Uterus (tissue), 4 donors: ENCODE results near the gene ACSS1. TPM values are rescaled to one million over a fixed set of nuclear protein-coding genes. Genes with fewer than 3 reads are reported as not detected.

Source experiments
- DNase-seq, 2 donors: peaks; one replicate each; pipeline ENCODE4 v3.0.0-alpha.2; 2019 to 2020
- H3K27ac ChIP-seq, 2 donors: fragments of 200-600 bp; sonication (generic); 1 replicate in 1 of 2; 2 replicates in 1 of 2; pipeline ENCODE4 v1.5.1; 2016 to 2018
- H3K27me3 ChIP-seq, 2 donors: fragments of 200-600 bp; sonication (generic); one replicate each; pipeline ENCODE4 v1.5.1; 2018 to 2019; ENCODE audit warnings: control low read depth in 1 of 2
- H3K36me3 ChIP-seq, 2 donors: fragments of 200-600 bp; sonication (generic); one replicate each; pipeline ENCODE4 v1.5.1; 2019; ENCODE audit warnings: control low read depth in 1 of 2
- H3K4me1 ChIP-seq, 2 donors: fragments of 200-600 bp; sonication (generic); one replicate each; pipeline ENCODE4 v1.5.1; 2018 to 2019; ENCODE audit warnings: control low read depth in 1 of 2
- H3K4me3 ChIP-seq, 2 donors: fragments of 200-600 bp; sonication (generic); 1 replicate in 1 of 2; 2 replicates in 1 of 2; pipeline ENCODE4 v1.5.1; 2018 to 2019; ENCODE audit warnings: mild to moderate bottlenecking in 1 of 2
- H3K9me3 ChIP-seq, 2 donors: fragments of 200-600 bp; sonication (generic); one replicate each; pipeline ENCODE4 v1.5.1; 2019; ENCODE audit warnings: control low read depth in 1 of 2
- POLR2A ChIP-seq, 2 donors: fragments of 450-650 bp; IDR thresholded peaks; one replicate each; pipeline ENCODE4 v1.6.1; 2016; ENCODE audit warnings: antibody characterized with exemption in 2 of 2, mild to moderate bottlenecking in 1 of 2, moderate library complexity in 1 of 2
- intact Hi-C: fragments of 100-400 bp; cut with DNase I; formaldehyde crosslinking; loops from one replicate; pipeline ENCODE4 v1.15.1; 2023; ENCODE audit warnings: low total_unique reads
- total RNA-seq, 4 donors: library from RNA; depleted of rRNA in 3 of 4; stranded (reverse); fragments of >200 nt in 3 of 4; gene quantifications; one replicate each; pipeline versions ENCODE4 v1.1.0 to v1.2.4, GENCODE V29; 2014 to 2023
- TF ChIP-seq, protein P1 (sequence below), 4 experiments: fragments of 200-600 bp in 2 of 4; fragments of 450-650 bp in 2 of 4; sonication (generic) in 2 of 4; IDR thresholded peaks; one replicate each; pipeline ENCODE4 v1.5.1; 2016 to 2019; ENCODE audit warnings: antibody characterized with exemption in 4 of 4, mild to moderate bottlenecking in 2 of 4, moderate library complexity in 1 of 4
- donor health status: DM: yes; HTN: yes; CAD: no.

ACSS1 gene
- total RNA-seq, 4 donors from 2014 or later: 11.8 to 35.1 (median 23.1) TPM

DNA sequence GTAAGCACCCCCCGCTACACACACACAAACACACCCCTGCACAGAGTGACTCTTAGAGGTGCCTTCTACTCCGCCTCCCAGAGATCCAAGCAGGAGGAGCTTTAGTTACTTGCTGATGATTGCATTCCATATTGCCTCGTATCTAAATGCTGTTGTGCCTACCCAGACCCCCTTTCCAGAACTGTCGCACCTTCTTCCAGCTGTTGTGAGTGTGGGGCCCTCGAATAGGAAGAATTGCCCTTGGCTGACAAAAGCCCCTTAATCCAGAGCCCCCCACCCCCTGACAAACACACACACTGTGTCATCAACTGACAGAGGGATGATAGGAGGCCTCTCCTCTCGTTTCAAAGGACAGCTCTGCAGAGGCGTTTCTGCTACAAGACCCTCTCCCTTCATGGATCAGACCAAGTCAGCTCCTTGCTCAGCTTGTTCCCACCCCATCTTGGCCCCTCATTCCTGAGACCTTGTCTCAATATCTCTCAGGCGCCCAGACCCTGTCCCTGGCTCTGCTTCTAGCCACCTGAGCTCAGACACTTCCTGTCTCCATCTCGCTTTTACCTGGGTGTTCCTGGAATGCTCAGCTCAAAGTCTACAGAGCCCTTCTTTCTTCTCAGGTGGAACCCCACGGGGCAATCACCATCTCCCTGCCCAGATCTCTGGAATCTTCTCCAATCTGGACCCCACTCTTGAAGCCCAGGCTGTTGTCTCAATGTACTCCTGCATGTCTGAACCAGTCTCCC, 28.0 kb upstream of the ACSS1 start:
- Histone ChIP-seq H3K27me3 (peaks cover 18 to 51% of the 10 kb centered on the region in 2 donors), H3K27ac (no peak overlapping the region), H3K9me3 (no peaks in the 10 kb centered on the region), H3K4me1 (no peaks in the 10 kb centered on the region), H3K4me3 (no peak overlapping the region), H3K36me3 (no peaks in the 10 kb centered on the region)
- TF ChIP-seq, protein P1, sequence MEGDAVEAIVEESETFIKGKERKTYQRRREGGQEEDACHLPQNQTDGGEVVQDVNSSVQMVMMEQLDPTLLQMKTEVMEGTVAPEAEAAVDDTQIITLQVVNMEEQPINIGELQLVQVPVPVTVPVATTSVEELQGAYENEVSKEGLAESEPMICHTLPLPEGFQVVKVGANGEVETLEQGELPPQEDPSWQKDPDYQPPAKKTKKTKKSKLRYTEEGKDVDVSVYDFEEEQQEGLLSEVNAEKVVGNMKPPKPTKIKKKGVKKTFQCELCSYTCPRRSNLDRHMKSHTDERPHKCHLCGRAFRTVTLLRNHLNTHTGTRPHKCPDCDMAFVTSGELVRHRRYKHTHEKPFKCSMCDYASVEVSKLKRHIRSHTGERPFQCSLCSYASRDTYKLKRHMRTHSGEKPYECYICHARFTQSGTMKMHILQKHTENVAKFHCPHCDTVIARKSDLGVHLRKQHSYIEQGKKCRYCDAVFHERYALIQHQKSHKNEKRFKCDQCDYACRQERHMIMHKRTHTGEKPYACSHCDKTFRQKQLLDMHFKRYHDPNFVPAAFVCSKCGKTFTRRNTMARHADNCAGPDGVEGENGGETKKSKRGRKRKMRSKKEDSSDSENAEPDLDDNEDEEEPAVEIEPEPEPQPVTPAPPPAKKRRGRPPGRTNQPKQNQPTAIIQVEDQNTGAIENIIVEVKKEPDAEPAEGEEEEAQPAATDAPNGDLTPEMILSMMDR (IDR thresholded peaks at IDR 0.05): no peak
- TF ChIP-seq POLR2A (IDR thresholded peaks at IDR 0.05): no peak
- no peak for DNase-seq
- intact Hi-C loops: no loop called here

DNA sequence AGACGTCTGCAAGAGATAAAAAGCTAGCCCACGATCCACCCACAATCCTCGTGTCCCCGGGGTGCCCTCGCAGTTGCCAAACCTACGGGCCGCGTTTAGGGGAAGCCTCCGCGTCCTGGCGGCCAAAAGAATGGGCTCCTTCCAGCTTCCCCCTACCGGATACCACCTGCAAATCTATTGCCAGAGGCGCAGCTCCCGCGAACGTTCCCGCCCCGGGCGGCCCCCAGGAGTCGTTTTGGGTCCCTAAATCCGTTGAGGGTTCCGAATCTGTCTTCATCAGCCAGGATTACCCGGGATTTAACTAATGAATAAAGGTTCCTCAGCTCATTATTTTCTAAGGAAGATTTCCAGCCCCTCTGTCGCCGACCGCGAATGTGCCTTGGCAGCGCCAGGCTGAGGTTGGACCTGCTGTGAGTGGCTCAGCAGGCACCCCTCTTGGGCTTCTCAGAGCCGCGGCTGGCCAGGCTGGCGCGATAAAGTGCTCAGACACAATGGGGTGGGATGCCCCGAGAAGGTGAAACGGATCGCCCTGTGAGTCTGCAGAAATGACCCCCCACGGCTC, 26.8 kb upstream of the ACSS1 start:
- H3K36me3 ChIP-seq: no peaks in the 10 kb centered on the region
- TF ChIP-seq, protein P1 (IDR thresholded peaks at IDR 0.05): no peak
- TF ChIP-seq POLR2A (IDR thresholded peaks at IDR 0.05): no peak
- H3K9me3 ChIP-seq: no peaks in the 10 kb centered on the region
- intact Hi-C loops: no loop called here
- H3K27ac ChIP-seq: no peak overlapping the region
- no peak for DNase-seq
- H3K4me3 ChIP-seq: no peak overlapping the region
- peaks cover 19 to 56% of the 10 kb centered on the region in 2 donors for H3K27me3 ChIP-seq
- no peaks in the 10 kb centered on the region for H3K4me1 ChIP-seq

DNA sequence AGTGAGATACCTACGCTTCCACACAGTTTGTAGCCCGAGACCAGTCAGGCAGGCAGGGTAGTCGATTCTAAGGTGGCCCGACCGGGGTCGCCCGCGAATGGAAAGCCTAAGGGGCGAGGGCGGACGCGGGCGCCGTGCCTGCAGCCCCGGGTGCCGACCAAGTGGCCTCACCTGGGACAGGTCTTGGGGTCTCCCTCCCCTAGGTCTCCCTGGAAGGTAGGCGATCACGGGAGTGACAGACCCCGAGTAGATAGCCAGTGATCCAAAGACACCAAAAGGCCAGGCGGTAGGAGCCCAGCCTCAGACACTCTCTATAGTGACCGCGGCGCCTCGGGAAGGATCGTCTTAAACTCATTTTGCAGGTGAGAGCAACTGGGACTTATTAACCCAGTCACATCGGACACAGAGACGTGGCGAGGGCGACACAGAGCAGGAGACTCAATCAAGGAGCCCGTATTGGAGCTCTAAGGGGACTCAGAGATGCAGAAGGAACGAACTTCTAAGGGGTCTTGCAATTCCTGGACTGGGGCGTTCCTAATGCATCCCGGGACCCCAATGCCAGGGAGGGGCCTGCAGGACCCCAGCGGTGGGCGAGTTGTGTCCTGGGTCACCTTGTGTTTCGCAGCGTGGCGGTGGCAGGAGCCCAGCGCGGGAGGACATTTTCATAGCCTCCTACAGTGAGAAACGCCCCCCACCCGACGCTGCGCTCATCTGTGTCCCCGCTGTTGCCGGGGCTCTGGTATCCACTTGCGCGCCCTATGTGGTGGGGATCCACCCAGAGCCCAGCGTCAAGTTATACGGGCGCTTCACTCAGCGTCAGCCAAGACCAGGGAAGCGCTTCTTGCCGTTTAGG, 26.1 kb upstream of the ACSS1 start:
- Histone ChIP-seq H3K36me3 (no peaks in the 10 kb centered on the region), H3K27ac (no peak overlapping the region), H3K4me1 (no peaks in the 10 kb centered on the region), H3K9me3 (no peaks in the 10 kb centered on the region), H3K4me3 (no peak overlapping the region), H3K27me3 (peaks cover 19 to 62% of the 10 kb centered on the region in 2 donors)
- no peak for TF ChIP-seq POLR2A (IDR thresholded peaks at IDR 0.05)
- TF ChIP-seq, protein P1 (IDR thresholded peaks at IDR 0.05): no peak
- intact Hi-C loops: no loop called here
- no peak for DNase-seq

DNA sequence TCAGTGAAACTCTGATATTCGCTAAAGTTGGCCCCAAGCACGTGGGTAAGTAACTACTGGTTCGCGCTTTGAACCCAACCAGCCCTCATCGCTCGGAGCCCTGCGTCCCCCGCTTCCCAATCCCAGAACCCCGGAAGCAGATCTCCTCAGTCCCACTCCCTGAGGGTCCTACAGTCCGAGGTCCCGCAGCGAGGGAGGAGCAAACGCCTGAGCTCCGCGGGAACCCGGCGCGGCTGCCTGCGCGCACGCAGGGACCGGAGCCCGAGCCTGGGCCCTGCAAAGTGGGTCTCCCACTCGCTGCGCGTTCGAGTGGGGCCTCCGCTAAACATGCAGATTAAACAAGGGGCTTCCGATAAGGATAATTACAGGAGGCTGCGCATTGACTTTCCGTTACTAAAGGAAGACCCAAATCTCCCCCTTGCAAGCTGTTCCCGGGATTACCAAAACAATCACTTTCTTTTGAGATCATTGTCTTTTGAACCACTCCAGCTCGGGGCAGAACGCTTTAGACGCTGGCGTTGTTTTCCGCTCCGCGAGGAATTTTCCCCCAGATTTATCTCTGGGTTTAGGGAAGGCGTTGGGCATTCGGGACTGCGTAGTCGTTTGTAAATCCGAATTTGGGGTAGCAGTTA, 25.3 kb upstream of the ACSS1 start:
- Histone ChIP-seq H3K9me3 (no peaks in the 10 kb centered on the region), H3K4me1 (no peaks in the 10 kb centered on the region), H3K27ac (no peak overlapping the region), H3K27me3 (peaks cover 19 to 62% of the 10 kb centered on the region in 2 donors), H3K4me3 (no peak overlapping the region), H3K36me3 (no peaks in the 10 kb centered on the region)
- DNase-seq: no peak
- intact Hi-C loops: no loop called here
- TF ChIP-seq, protein P1 (IDR thresholded peaks at IDR 0.05): no peak
- TF ChIP-seq POLR2A (IDR thresholded peaks at IDR 0.05): no peak
